Left lung (tissue), 10 donors: ENCODE data around the gene ATXN2. TPM values are rescaled to one million over a fixed set of nuclear protein-coding genes. Genes with fewer than 3 reads are reported as not detected.

Source experiments
- ATAC-seq: fragments of 200-7000 bp; cut with Tn5 transposase; one replicate; pipeline ENCODE4 v1.9.1; 2020; ENCODE audit warnings: moderate library complexity
- DNase-seq, 4 donors: peaks; one replicate each; pipeline ENCODE4 v3.0.0-alpha.2; 2013 to 2020
- H3K27ac ChIP-seq, 2 donors: fragments of 200-600 bp; sonication (generic) in 1 of 2; one replicate each; pipeline versions ENCODE4 v1.5.0 to v1.8.0; 2020 to 2021
- H3K27me3 ChIP-seq, 2 donors: fragments of 200-600 bp; sonication (generic) in 1 of 2; one replicate each; pipeline versions ENCODE4 v1.5.0 to v1.8.0; 2020 to 2021
- H3K36me3 ChIP-seq, 2 donors: fragments of 200-600 bp; sonication (generic) in 1 of 2; one replicate each; pipeline versions ENCODE4 v1.5.0 to v1.8.0; 2020 to 2021
- H3K4me1 ChIP-seq, 2 donors: fragments of 200-600 bp; one replicate each; pipeline ENCODE4 v1.8.0; 2021
- H3K4me3 ChIP-seq, 2 donors: fragments of 200-600 bp; sonication (generic) in 1 of 2; one replicate each; pipeline versions ENCODE4 v1.5.0 to v1.8.0; 2020 to 2021; ENCODE audit warnings: mild to moderate bottlenecking in 1 of 2
- H3K9me3 ChIP-seq, 2 donors: fragments of 200-600 bp; sonication (generic) in 1 of 2; one replicate each; pipeline versions ENCODE4 v1.5.0 to v1.8.0; 2020 to 2021
- intact Hi-C, 2 donors: fragments of 100-400 bp; cut with DNase I; formaldehyde crosslinking; loops; one replicate each; pipeline versions ENCODE4 v1.11.2 to v1.14.2; 2022
- polyA plus RNA-seq, 6 donors: library from polyadenylated mRNA; unstranded; fragments of 120-200 nt; gene quantifications; one replicate each; pipeline ENCODE4 v1.2.1, GENCODE V29; 2013; ENCODE audit not compliant: insufficient read length in 6 of 6
- total RNA-seq, 2 donors: library from RNA; stranded (reverse); fragmentation: NEBNext Ultra II Directional; extraction: Animal tissue kit (Norgen Biotek cat#: 25700); gene quantifications; one replicate each; pipeline ENCODE4 v1.2.1, GENCODE V29; 2021
- TF ChIP-seq, protein P1 (sequence below), 2 donors: fragments of 200-600 bp; sonication (generic) in 1 of 2; IDR thresholded peaks; one replicate each; pipeline versions ENCODE4 v1.5.0 to v1.8.0; 2021; ENCODE audit warnings: antibody characterized with exemption in 2 of 2
- donor health status: DM: no; HTN: yes; CAD: no.
- donor health status: DM: no; HTN: no; CAD: no.

Gene ATXN2
- total and polyA plus RNA-seq, 8 donors = 60.9 to 90.2 (median 72.2) TPM

- ATAC-seq (no peak), DNase-seq (no peak)
- H3K27ac ChIP-seq = peak overlapping the region; percentile 78 to 95
- intact Hi-C loops = no loop called here
- H3K4me1 ChIP-seq = peaks cover 37 to 89% of the 10 kb centered on the region in 2 donors
- H3K36me3 ChIP-seq = peaks cover 0 to 2% of the 10 kb centered on the region in 2 donors
- H3K9me3 ChIP-seq = no peaks in the 10 kb centered on the region
- no peaks in the 10 kb centered on the region for H3K27me3 ChIP-seq
- peak overlapping the region in 1 of 2 donors; percentile 96 for H3K4me3 ChIP-seq
- TF ChIP-seq, protein P1, sequence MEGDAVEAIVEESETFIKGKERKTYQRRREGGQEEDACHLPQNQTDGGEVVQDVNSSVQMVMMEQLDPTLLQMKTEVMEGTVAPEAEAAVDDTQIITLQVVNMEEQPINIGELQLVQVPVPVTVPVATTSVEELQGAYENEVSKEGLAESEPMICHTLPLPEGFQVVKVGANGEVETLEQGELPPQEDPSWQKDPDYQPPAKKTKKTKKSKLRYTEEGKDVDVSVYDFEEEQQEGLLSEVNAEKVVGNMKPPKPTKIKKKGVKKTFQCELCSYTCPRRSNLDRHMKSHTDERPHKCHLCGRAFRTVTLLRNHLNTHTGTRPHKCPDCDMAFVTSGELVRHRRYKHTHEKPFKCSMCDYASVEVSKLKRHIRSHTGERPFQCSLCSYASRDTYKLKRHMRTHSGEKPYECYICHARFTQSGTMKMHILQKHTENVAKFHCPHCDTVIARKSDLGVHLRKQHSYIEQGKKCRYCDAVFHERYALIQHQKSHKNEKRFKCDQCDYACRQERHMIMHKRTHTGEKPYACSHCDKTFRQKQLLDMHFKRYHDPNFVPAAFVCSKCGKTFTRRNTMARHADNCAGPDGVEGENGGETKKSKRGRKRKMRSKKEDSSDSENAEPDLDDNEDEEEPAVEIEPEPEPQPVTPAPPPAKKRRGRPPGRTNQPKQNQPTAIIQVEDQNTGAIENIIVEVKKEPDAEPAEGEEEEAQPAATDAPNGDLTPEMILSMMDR (IDR thresholded peaks at IDR 0.05) = no peak
These were observed 188.5 kb downstream of the ATXN2 start for GRCh38 chr12:111410431-111411184.

DNA sequence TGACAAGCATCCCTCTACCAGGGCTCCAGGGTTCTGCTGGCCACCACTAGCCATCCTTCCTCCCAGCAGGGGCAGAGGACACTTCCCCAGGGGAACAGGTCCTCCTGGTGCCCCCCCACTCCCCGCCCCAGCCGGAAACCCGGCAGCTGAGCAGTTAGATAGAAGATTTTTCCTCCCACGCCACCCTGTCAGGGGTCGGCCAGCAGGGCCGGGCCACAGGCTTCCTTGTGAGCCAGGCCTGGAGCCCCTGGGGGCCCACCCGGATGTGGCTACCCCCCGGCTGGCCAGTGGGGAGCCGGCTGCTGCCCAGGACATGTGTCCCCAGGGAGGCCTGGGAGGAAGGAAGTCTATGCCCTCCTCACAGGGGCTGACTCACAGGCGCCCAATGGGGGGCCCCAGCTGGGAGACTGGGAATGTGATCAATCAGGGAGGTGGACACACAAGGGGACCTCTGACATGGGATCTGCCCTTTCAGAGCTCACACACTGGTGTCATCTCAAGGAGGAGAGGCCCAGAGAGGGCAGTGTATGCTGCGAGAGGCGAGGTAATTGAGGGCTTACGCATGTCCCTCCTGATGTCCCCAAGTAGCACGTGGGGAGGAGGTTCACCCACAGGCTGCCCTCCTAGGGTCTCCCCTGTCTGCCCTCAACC, 189.2 kb downstream of the ATXN2 start:
- Histone ChIP-seq H3K27ac (peak overlapping the region; percentile 78 to 95), H3K9me3 (no peaks in the 10 kb centered on the region), H3K4me3 (peak overlapping the region in 1 of 2 donors; percentile 96), H3K27me3 (no peaks in the 10 kb centered on the region), H3K36me3 (no peaks in the 10 kb centered on the region), H3K4me1 (peaks cover 40 to 88% of the 10 kb centered on the region in 2 donors)
- ATAC-seq (no peak), DNase-seq (peak in 1 of 4 donors; percentile 84)
- TF ChIP-seq, protein P1 (IDR thresholded peaks at IDR 0.05) = no peak
- intact Hi-C loops = no loop called here

DNA sequence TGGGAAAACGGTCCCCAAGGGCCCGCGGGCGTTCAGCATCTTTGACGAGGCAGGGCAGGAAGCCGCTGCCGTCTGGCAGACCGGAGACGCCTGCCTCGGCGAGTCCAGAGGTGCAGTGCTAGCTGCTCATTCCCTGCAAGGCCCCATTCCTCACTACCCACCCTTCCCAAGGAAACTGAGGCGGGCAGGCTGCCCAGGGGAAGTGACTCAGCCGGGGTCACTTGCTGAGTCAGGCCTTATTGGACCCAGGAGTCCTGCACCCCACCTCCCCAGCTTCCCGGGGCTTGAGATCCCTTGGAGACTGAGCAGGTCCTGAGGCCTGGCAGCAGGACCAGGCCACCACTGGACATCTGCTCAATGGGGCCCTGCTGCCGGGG, 189.7 kb downstream of the ATXN2 start:
- TF ChIP-seq, protein P1 (IDR thresholded peaks at IDR 0.05) = no peak
- peak overlapping the region in 1 of 2 donors; percentile 96 for H3K4me3 ChIP-seq
- no peaks in the 10 kb centered on the region for H3K27me3 ChIP-seq
- DNase-seq (no peak), ATAC-seq (no peak)
- peaks cover 45 to 88% of the 10 kb centered on the region in 2 donors for H3K4me1 ChIP-seq
- intact Hi-C loops = no loop called here
- no peaks in the 10 kb centered on the region for H3K9me3 ChIP-seq
- no peaks in the 10 kb centered on the region for H3K36me3 ChIP-seq
- H3K27ac ChIP-seq = peak overlapping the region; percentile 78 to 95

DNA sequence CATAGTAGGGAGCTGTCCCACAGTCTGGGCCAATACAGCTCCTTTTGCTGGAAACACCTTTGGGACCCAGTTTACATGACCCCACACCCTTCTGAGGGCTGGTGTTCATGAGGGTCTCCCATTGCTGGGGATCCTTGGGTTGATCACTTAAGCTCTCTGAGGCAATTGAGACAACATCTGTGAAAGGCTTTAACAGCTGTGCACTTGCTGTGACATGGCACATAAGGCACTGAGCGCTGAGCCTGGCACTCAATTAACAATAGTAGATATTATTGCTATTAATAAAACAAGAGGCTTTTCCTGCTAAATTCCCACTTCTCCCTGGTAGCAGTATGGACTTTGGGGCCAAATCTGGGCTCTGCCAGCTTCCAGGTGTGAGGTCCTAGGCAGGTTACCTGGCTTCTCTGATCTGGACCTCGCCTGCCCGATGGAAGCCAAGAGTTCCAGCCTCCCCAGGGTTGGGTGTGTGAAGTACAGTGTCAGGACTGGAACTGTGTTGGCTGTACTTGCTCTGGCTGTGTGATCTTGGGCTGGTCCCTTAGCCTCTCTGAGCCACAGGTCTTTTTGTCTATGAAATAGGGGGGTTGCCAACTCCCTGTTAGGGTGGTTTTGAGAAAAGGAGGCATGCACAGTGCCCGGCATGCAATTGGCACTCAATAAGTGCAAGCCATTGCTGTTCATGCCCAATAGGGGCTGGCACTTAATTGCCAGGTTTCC, 190.3 kb downstream of the ATXN2 start:
- Histone ChIP-seq H3K27me3 (no peaks in the 10 kb centered on the region), H3K27ac (peak overlapping the region; percentile 78 to 95), H3K4me1 (peaks cover 45 to 89% of the 10 kb centered on the region in 2 donors), H3K36me3 (no peaks in the 10 kb centered on the region), H3K9me3 (no peaks in the 10 kb centered on the region), H3K4me3 (peak overlapping the region in 1 of 2 donors; percentile 96)
- DNase-seq = no peak
- TF ChIP-seq, protein P1 (IDR thresholded peaks at IDR 0.05) = no peak
- intact Hi-C loops = no loop called here
- no peak for ATAC-seq

GRCh38 chr12:111408116-111408440, 191.0 kb downstream of the ATXN2 start:
- no peak for DNase-seq
- intact Hi-C loops = no loop called here
- ATAC-seq = no peak
- H3K27ac ChIP-seq = peak overlapping the region in 1 of 2 donors; percentile 95
- H3K4me1 ChIP-seq = peaks cover 38 to 89% of the 10 kb centered on the region in 2 donors
- no peaks in the 10 kb centered on the region for H3K36me3 ChIP-seq
- peak overlapping the region; percentile 91 to 96 for H3K4me3 ChIP-seq
- no peaks in the 10 kb centered on the region for H3K9me3 ChIP-seq
- H3K27me3 ChIP-seq = no peaks in the 10 kb centered on the region
- TF ChIP-seq, protein P1 (IDR thresholded peaks at IDR 0.05) = no peak
